Loucy (cell line): ENCODE data around the gene RGS3.

Experiments used
- H2AFZ ChIP-seq: fragments of 200-600 bp; sonication (generic); 2 replicates; pipeline ENCODE4 v1.6.0; 2016; ENCODE audit warnings: antibody characterized with exemption, mild to moderate bottlenecking, low read length, moderate library complexity
- H3F3A ChIP-seq: fragments of 200-600 bp; 2 replicates; pipeline ENCODE4 v1.6.0; 2016; ENCODE audit warnings: antibody characterized with exemption, low read depth, mild to moderate bottlenecking
- H3K27me3 ChIP-seq: fragments of 200-600 bp; sonication (generic); 2 replicates; pipeline ENCODE4 v1.6.1; 2014; ENCODE audit warnings: low read length, mild to moderate bottlenecking; ENCODE audit not compliant: insufficient read depth, poor library complexity, severe bottlenecking
- H3K36me3 ChIP-seq: fragments of 200-600 bp; sonication (generic); 2 replicates; pipeline ENCODE4 v1.6.1; 2016; ENCODE audit warnings: low read length; ENCODE audit not compliant: insufficient read depth
- H3K4me1 ChIP-seq: fragments of 200-600 bp; sonication (generic); 2 replicates; pipeline ENCODE4 v1.5.1; 2014; ENCODE audit warnings: low read length, mild to moderate bottlenecking; ENCODE audit not compliant: insufficient read depth, poor library complexity, severe bottlenecking
- H3K4me2 ChIP-seq: fragments of 200-600 bp; sonication (generic); 2 replicates; pipeline ENCODE4 v1.6.0; 2014; ENCODE audit warnings: antibody characterized with exemption, low read length, low read depth, mild to moderate bottlenecking; ENCODE audit not compliant: poor library complexity, severe bottlenecking
- H3K4me3 ChIP-seq: fragments of 200-600 bp; sonication (generic); 2 replicates; pipeline ENCODE4 v1.5.1; 2014; ENCODE audit warnings: low read length, mild to moderate bottlenecking, mixed read lengths; ENCODE audit not compliant: poor library complexity, severe bottlenecking
- H3K79me2 ChIP-seq: fragments of 200-600 bp; sonication (generic); 2 replicates; pipeline ENCODE4 v1.6.1; 2014; ENCODE audit warnings: low read length; ENCODE audit not compliant: insufficient read depth
- H3K9ac ChIP-seq: fragments of 200-600 bp; sonication (generic); 2 replicates; pipeline ENCODE4 v1.6.0; 2014; ENCODE audit warnings: mild to moderate bottlenecking, low read depth, low read length, moderate library complexity; ENCODE audit not compliant: poor library complexity, severe bottlenecking
- H3K9me2 ChIP-seq: fragments of 200-600 bp; sonication (generic); replicated peaks from 2 replicates; pipeline ENCODE4 v1.6.1; 2016; ENCODE audit warnings: low read depth, low read length, mixed read lengths
- H3K9me3 ChIP-seq: fragments of 200-600 bp; sonication (generic); 2 replicates; pipeline ENCODE4 v1.6.1; 2014; ENCODE audit warnings: mild to moderate bottlenecking, antibody characterized with exemption, low read length, low read depth; ENCODE audit not compliant: insufficient read depth
- H4K20me1 ChIP-seq: fragments of 200-600 bp; sonication (generic); 2 replicates; pipeline ENCODE4 v1.6.0; 2014; ENCODE audit warnings: antibody characterized with exemption, low read length, mild to moderate bottlenecking; ENCODE audit not compliant: insufficient read depth, poor library complexity, severe bottlenecking
- EZH2phosphoT487 ChIP-seq: fragments of 200-600 bp; IDR thresholded peaks from 2 replicates; pipeline ENCODE4 v1.6.1; 2018; ENCODE audit warnings: antibody characterized with exemption, mild to moderate bottlenecking, moderate library complexity, borderline replicate concordance
- TF ChIP-seq, protein P1 (sequence below): fragments of 200-600 bp; sonication (generic); conservative IDR thresholded peaks from 2 replicates; pipeline ENCODE4 v1.5.1; 2014; ENCODE audit warnings: mild to moderate bottlenecking, antibody characterized with exemption, low read length

The RGS3 gene

GRCh38 chr9:113603773-113604172 is 140.2 kb downstream of the RGS3 start:
- Histone ChIP-seq H4K20me1 (no peaks in the 10 kb centered on the region), H3K4me2 (no peak overlapping the region), H3K9ac (no peak overlapping the region), H3K27me3 (no peaks in the 10 kb centered on the region), H3K79me2 (no peaks in the 10 kb centered on the region), H3K36me3 (no peaks in the 10 kb centered on the region), H3F3A (no peaks in the 10 kb centered on the region), H3K9me3 (no peaks in the 10 kb centered on the region), H3K4me1 (peaks cover 3% of the 10 kb centered on the region), H2AFZ (no peak overlapping the region), H3K9me2 (no peaks in the 10 kb centered on the region), H3K4me3 (no peak overlapping the region)
- TF ChIP-seq EZH2phosphoT487 = no peak
- TF ChIP-seq, protein P1, sequence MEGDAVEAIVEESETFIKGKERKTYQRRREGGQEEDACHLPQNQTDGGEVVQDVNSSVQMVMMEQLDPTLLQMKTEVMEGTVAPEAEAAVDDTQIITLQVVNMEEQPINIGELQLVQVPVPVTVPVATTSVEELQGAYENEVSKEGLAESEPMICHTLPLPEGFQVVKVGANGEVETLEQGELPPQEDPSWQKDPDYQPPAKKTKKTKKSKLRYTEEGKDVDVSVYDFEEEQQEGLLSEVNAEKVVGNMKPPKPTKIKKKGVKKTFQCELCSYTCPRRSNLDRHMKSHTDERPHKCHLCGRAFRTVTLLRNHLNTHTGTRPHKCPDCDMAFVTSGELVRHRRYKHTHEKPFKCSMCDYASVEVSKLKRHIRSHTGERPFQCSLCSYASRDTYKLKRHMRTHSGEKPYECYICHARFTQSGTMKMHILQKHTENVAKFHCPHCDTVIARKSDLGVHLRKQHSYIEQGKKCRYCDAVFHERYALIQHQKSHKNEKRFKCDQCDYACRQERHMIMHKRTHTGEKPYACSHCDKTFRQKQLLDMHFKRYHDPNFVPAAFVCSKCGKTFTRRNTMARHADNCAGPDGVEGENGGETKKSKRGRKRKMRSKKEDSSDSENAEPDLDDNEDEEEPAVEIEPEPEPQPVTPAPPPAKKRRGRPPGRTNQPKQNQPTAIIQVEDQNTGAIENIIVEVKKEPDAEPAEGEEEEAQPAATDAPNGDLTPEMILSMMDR = no peak

DNA sequence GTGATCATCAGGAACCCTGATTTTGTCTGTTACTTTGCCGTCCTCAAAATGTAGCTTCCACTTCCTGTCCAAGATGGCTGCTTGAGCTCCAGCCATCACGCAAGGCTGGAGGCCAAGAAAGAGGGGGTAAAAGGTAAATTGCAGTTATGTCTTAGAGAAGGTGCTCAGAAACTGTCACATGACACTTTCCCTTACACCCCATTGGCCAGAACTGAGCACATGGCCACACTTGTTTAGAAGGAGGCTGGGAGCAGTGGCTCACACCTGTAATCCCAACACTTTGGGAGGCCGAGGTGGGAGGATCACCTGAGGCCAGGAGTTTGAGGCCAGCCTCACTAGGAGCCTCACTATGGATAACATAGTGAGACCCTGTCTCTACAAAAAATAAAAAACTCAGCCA is 140.9 kb downstream of the RGS3 start:
- no peak overlapping the region for H2AFZ ChIP-seq
- no peak for TF ChIP-seq EZH2phosphoT487
- TF ChIP-seq, protein P1 = no peak

GRCh38 chr9:113606510-113606909 is 143.0 kb downstream of the RGS3 start:
- H3K9me3 ChIP-seq = no peaks in the 10 kb centered on the region
- TF ChIP-seq, protein P1 = no peak
- TF ChIP-seq EZH2phosphoT487 = no peak
- H4K20me1 ChIP-seq = no peaks in the 10 kb centered on the region
- H3K9ac ChIP-seq = no peak overlapping the region
- peaks cover 3% of the 10 kb centered on the region for H3K4me1 ChIP-seq
- no peaks in the 10 kb centered on the region for H3K27me3 ChIP-seq
- H3K36me3 ChIP-seq = no peaks in the 10 kb centered on the region
- H3K9me2 ChIP-seq = no peaks in the 10 kb centered on the region
- H3F3A ChIP-seq = no peaks in the 10 kb centered on the region
- no peaks in the 10 kb centered on the region for H3K79me2 ChIP-seq
- H3K4me3 ChIP-seq = no peak overlapping the region
- no peak overlapping the region for H3K4me2 ChIP-seq
- H2AFZ ChIP-seq = no peak overlapping the region

More for the DNA sequence above, 140.9 kb downstream of the RGS3 start:
- H3K9me3 ChIP-seq = no peaks in the 10 kb centered on the region
- H3F3A ChIP-seq = no peaks in the 10 kb centered on the region
- H3K9me2 ChIP-seq = no peaks in the 10 kb centered on the region
- H3K4me2 ChIP-seq = no peak overlapping the region
- no peaks in the 10 kb centered on the region for H3K79me2 ChIP-seq
- H3K36me3 ChIP-seq = no peaks in the 10 kb centered on the region
- no peaks in the 10 kb centered on the region for H3K27me3 ChIP-seq
- peaks cover 3% of the 10 kb centered on the region for H3K4me1 ChIP-seq
- no peak overlapping the region for H3K4me3 ChIP-seq
- H4K20me1 ChIP-seq = no peaks in the 10 kb centered on the region
- H3K9ac ChIP-seq = no peak overlapping the region
